K562 (cell line): Measurements from ENCODE around the gene ACACB. TPM values are rescaled to one million over a fixed set of nuclear protein-coding genes. Genes with fewer than 3 reads are reported as not detected.

ENCODE experiments used
- MCM7 ChIP-seq, 2 experiments: fragments of 450-650 bp; IDR thresholded peaks; 2 replicates each; pipeline ENCODE4 v1.6.1; 2016 to 2018
- SREBF2 ChIP-seq: sonication (generic); formaldehyde crosslinking; IDR thresholded peaks from 2 replicates; pipeline ENCODE4 v1.4.0; 2020; ENCODE audit warnings: mild to moderate bottlenecking, missing genetic modification reagents
- ZBTB17 ChIP-seq: fragments of 450-650 bp; formaldehyde crosslinking; IDR thresholded peaks from 2 replicates; pipeline ENCODE4 v1.4.0; 2020; ENCODE audit warnings: mild to moderate bottlenecking
- polyA plus RNA-seq, 8 experiments: library from polyadenylated mRNA; depleted of rRNA in 4 of 8; stranded (reverse) in 5 of 8; unstranded in 3 of 8; fragments of >200 nt; fragmentation: Nextera tagmentation in 2 of 8; fragmentation: Illumina TruSeq in 1 of 8; extraction: Ambion mirVana in 2 of 8; extraction: Trizol in 1 of 8; gene quantifications; 2 replicates each; pipeline versions ENCODE4 v1.2.1 to v1.2.3, GENCODE V29; 2011 to 2014; ENCODE audit warnings: inconsistent platforms in 1 of 8, missing spikeins in 1 of 8
- total RNA-seq, 7 experiments: library from RNA; depleted of rRNA in 6 of 7; stranded (reverse); fragments of >200 nt in 6 of 7; fragmentation: Illumina TruSeq in 2 of 7; extraction: Trizol in 2 of 7; gene quantifications; 2 replicates each; pipeline versions ENCODE4 v1.2.1 to v1.2.3, GENCODE V29; 2011 to 2021; ENCODE audit warnings: low replicate concordance in 1 of 7
- TF ChIP-seq, protein P1 (sequence below), 2 experiments: fragments of 450-650 bp in 1 of 2; sonication (generic) in 1 of 2; formaldehyde crosslinking in 1 of 2; IDR thresholded peaks; 2 replicates each; pipeline versions ENCODE4 v1.7.1 to v1.9.0; 2016 to 2022; ENCODE audit warnings: inconsistent platforms in 1 of 2, mild to moderate bottlenecking in 1 of 2, missing genetic modification reagents in 1 of 2
- TF ChIP-seq, protein P2 (sequence below), 3 experiments: IDR thresholded peaks in 2 of 3; conservative IDR thresholded peaks in 1 of 3; 2 replicates each; pipeline ENCODE4 v1.5.1; 2011 to 2012; ENCODE audit warnings: low read length in 3 of 3, mild to moderate bottlenecking in 3 of 3, control low read depth in 2 of 3, improper control_type of control experiment in 1 of 3, inconsistent platforms in 1 of 3, low read depth in 1 of 3, mixed read lengths in 1 of 3, moderate library complexity in 1 of 3; ENCODE audit not compliant: insufficient read depth in 2 of 3

ACACB gene
- total and polyA plus RNA-seq, 9 of the 15 experiments (the other 6 are each of a cell fraction or from before 2014, with no cell fraction given) = 0.10 to 2.5 (median 0.83) TPM

DNA sequence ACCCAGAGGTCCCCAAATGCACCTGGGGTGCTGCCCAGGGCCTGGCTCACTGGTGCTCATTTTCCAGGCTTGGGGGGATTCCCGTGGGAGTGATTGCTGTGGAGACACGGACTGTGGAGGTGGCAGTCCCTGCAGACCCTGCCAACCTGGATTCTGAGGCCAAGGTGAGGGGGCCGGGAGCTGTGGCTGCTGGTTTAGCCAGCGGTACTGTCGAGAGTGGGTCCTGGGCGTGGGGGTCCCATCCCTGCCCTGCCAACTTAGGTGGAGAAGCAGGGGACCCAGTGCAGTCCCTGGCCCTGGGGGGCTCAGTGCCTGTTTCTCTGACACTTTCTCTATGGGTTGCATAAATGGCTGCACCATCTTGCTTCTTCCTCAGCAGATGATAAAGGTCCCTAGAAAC, 141.8 kb downstream of the ACACB start (continued):
- TF ChIP-seq, protein P1, sequence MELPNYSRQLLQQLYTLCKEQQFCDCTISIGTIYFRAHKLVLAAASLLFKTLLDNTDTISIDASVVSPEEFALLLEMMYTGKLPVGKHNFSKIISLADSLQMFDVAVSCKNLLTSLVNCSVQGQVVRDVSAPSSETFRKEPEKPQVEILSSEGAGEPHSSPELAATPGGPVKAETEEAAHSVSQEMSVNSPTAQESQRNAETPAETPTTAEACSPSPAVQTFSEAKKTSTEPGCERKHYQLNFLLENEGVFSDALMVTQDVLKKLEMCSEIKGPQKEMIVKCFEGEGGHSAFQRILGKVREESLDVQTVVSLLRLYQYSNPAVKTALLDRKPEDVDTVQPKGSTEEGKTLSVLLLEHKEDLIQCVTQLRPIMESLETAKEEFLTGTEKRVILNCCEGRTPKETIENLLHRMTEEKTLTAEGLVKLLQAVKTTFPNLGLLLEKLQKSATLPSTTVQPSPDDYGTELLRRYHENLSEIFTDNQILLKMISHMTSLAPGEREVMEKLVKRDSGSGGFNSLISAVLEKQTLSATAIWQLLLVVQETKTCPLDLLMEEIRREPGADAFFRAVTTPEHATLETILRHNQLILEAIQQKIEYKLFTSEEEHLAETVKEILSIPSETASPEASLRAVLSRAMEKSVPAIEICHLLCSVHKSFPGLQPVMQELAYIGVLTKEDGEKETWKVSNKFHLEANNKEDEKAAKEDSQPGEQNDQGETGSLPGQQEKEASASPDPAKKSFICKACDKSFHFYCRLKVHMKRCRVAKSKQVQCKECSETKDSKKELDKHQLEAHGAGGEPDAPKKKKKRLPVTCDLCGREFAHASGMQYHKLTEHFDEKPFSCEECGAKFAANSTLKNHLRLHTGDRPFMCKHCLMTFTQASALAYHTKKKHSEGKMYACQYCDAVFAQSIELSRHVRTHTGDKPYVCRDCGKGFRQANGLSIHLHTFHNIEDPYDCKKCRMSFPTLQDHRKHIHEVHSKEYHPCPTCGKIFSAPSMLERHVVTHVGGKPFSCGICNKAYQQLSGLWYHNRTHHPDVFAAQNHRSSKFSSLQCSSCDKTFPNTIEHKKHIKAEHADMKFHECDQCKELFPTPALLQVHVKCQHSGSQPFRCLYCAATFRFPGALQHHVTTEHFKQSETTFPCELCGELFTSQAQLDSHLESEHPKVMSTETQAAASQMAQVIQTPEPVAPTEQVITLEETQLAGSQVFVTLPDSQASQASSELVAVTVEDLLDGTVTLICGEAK (IDR thresholded peaks at IDR 0.05) = no peak
- TF ChIP-seq, protein P1 (CRISPR knock-in tag; IDR thresholded peaks at IDR 0.05) = no peak
- TF ChIP-seq ZBTB17 (CRISPR knock-in tag) (no peak), SREBF2 (CRISPR knock-in tag) (no peak), MCM7 (IDR thresholded peaks at IDR 0.05) (no peak)
- TF ChIP-seq, protein P2, sequence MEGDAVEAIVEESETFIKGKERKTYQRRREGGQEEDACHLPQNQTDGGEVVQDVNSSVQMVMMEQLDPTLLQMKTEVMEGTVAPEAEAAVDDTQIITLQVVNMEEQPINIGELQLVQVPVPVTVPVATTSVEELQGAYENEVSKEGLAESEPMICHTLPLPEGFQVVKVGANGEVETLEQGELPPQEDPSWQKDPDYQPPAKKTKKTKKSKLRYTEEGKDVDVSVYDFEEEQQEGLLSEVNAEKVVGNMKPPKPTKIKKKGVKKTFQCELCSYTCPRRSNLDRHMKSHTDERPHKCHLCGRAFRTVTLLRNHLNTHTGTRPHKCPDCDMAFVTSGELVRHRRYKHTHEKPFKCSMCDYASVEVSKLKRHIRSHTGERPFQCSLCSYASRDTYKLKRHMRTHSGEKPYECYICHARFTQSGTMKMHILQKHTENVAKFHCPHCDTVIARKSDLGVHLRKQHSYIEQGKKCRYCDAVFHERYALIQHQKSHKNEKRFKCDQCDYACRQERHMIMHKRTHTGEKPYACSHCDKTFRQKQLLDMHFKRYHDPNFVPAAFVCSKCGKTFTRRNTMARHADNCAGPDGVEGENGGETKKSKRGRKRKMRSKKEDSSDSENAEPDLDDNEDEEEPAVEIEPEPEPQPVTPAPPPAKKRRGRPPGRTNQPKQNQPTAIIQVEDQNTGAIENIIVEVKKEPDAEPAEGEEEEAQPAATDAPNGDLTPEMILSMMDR (IDR thresholded peaks at IDR 0.05 in 2 of 3, conservative IDR thresholded peaks at IDR 0.05 in 1 of 3; ENCODE audit: insufficient read depth in 2 of 3, low read depth in 1 of 3, low read length in 3 of 3) = no peak
- TF ChIP-seq, all 486 proteins: peak for 0
